Activated naive CD4-positive, alpha-beta T cell treated with anti-CD3 and anti-CD28 coated beads, Interleukin-2, amount 50 U/mL, for 72 hours (primary cell): ENCODE data around the gene TTC16. TPM values are rescaled to one million over a fixed set of nuclear protein-coding genes. Genes with fewer than 3 reads are reported as not detected.
A peak's percentile ranks its signal among the peaks of the same experiment; 100 is the strongest.

Source experiments
- ATAC-seq, 2 donors: fragments of 150-1000 bp; cut with Tn5 transposase; 2 replicates each; pipeline ENCODE4 v1.10.0; 2021; ENCODE audit warnings: mild to moderate bottlenecking in 2 of 2, moderate library complexity in 2 of 2
- DNase-seq, 2 donors: peaks; one replicate each; pipeline ENCODE4 v3.0.0; 2021 to 2022; ENCODE audit warnings: low spot score in 2 of 2
- H3K27ac Mint-ChIP-seq, 2 donors: one replicate each; pipeline ENCODE4 v1.8.0; 2022; ENCODE audit warnings: mild to moderate bottlenecking in 2 of 2, mixed read lengths in 2 of 2
- H3K36me3 Mint-ChIP-seq, 2 donors: one replicate each; pipeline ENCODE4 v1.8.0; 2022; ENCODE audit warnings: mixed read lengths in 2 of 2
- H3K9me3 Mint-ChIP-seq, 2 donors: one replicate each; pipeline ENCODE4 v1.8.0; 2022; ENCODE audit warnings: mixed read lengths in 2 of 2
- total RNA-seq, 2 donors: library from RNA; stranded (reverse); gene quantifications; one replicate each; pipeline ENCODE4 v1.2.3, GENCODE V29; 2022

The TTC16 gene, protein sequence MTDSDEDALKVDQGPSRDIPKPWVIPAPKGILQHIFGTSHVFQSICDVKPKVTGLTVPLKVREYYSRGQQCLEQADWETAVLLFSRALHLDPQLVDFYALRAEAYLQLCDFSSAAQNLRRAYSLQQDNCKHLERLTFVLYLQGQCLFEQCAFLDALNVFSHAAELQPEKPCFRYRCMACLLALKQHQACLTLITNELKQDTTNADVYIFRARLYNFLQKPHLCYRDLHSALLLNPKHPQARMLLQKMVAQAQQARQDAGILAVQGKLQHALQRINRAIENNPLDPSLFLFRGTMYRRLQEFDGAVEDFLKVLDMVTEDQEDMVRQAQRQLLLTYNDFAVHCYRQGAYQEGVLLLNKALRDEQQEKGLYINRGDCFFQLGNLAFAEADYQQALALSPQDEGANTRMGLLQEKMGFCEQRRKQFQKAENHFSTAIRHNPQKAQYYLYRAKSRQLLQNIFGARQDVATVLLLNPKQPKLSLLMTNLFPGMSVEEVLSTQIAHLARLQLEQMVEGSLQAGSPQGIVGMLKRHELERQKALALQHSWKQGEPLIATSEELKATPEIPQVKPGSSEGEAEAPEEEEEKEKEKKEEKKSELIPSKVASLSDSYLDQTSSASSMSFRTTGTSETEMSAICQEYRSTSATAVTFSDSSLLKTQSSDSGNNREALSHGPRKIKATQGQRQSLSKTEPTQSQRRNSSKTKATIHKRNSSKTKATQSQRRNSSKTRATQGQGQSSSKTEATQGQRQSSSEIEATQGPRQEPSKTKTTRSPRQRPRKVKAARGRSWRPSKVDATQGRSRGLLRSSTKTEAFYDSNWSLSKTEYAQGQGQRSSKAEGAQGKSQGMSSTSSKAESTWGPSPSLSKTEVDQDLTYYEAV
- total RNA-seq: under 1 TPM; 0.62 to 0.73 TPM

DNA sequence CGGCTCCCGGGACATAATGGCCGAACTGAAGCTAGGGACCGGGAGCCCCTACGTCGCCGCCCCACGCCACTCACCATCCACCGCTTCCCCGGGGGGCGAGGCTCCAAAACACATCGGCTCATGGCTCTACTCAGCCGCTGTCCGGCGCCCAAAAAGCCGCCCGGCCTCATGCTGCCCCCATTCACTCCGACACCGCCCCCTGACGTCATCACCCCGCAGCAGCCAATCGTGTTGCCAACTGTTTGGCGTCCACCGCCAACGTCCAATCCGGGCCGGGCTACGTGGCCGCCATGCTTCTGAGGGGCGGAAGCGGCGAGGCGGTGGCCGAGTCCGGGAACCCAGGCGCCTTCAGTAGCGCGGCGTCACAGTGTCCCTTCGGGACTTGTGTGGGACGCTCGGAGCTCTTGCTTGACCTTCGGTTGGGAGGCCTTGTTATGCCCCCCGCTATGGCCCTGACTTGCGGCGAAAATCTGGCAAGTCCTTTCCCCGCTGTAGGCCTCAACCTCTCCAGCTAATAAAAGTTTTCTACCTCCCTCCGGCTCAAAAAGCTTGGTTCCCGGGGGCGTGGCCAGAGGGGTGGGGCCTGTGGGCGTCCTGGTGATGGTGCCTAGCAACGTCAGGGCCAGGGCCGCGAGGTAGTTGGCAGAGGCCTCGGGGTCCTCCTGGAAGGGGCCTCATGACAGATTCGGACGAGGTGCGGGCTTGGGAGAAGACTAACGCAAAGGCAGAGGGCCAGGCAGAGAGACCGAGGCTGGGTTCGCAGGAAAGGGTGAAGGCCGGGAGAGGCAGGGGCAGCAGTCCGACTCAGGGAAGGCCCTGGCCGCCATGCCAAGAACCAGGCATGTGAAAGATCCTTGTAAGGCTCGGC, at the start of gene TTC16, which contains the start of gene PTRH1:
Gene TTC16 (plus strand): TSS at position 610 of the 868 bp plus-strand sequence. CDS start 67 bp downstream, at position 677.
Gene PTRH1 (minus strand): TSS at position 194 of the 868 bp plus-strand sequence. CDS start 24 bp downstream, at position 170.
- Mint-ChIP-seq H3K9me3 (no peaks in the 10 kb centered on the region), H3K36me3 (peaks cover 6% of the 10 kb centered on the region in 2 donors), H3K27ac (peak within 1 kb of the TSS; percentile 91 to 95)
- ATAC-seq: peak; percentile 95 to 97
- peak; percentile 96 to 98 for DNase-seq

DNA sequence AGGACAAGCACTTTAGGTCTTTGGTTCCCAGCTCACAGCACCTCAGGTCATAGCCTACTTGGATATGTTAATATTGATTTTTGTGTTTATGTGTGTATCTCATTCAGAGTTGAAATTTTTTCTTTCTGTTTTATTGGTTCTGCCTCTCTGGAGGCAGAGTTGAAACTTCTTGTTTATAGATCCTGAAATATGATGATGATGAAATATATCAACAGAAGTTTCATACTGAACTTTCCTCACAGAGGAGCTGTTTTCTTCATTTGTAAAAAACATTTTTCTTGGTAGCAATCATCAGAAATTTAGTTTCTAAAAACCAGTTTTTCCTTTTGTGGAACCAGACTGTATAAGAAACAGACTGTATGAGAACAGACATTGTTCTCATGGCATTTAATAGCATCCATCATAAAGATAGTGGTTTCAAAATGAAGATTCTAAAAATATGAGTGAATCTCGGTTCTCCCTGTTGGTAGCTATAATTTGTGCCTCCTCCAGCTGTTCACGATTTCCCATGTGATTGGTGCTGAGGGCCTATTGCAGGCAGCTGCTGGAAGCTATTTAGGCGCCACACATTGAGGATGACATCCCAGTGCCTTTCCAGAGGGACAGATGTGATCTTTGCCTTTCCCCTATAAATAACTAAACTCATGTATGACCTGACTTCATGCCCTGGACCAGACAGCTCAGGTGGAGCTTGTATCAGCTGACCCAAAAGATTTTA, 48.6 kb upstream of the TTC16 start:
- ATAC-seq (no peak), DNase-seq (no peak)
- Mint-ChIP-seq H3K27ac (peak overlapping the region in 1 of 2 donors; percentile 87), H3K9me3 (no peaks in the 10 kb centered on the region), H3K36me3 (no peaks in the 10 kb centered on the region)

DNA sequence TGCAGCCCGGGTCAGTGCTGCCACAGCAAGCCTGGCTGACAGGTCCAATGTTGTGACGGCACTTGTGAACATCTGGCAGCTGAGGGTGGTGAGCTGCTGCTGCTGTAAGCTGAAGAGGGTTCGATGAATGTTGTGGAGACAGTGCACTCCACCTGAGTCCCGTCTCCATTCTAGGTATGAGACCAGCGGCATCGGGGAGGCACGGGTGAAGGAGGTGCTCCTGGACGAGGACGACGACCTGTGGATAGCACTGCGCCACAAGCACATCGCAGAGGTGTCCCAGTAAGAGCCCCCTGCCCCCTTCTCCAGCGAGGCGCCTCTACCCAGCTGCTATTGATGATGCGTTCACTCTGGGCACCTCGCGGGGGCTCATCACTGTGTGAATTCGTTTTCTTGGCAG, 48.0 kb upstream of the TTC16 start:
- ATAC-seq (no peak), DNase-seq (no peak)
- H3K27ac Mint-ChIP-seq: peak overlapping the region in 1 of 2 donors; percentile 87
- no peaks in the 10 kb centered on the region for H3K36me3 Mint-ChIP-seq
- H3K9me3 Mint-ChIP-seq: no peaks in the 10 kb centered on the region

DNA sequence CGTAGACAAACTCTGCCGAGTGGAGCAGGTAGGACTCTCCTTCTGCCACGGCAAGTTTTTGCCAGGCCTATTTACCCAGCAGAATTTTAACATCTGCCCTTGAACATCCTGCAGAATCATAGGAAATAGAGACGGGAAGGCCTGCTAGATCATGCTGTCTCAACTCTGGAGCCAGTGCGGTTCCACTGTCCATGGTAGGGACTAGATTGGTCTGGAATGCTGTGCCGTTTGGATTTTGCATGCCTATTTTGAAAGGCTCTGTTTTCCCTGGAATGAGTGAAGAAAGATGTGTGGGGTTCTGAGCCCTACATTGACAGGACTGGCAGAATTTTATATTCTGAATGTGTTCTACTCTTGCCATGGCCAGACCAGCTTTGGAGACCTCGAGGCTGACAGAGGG, 42.6 kb upstream of the TTC16 start:
- no peak overlapping the region for H3K27ac Mint-ChIP-seq

DNA sequence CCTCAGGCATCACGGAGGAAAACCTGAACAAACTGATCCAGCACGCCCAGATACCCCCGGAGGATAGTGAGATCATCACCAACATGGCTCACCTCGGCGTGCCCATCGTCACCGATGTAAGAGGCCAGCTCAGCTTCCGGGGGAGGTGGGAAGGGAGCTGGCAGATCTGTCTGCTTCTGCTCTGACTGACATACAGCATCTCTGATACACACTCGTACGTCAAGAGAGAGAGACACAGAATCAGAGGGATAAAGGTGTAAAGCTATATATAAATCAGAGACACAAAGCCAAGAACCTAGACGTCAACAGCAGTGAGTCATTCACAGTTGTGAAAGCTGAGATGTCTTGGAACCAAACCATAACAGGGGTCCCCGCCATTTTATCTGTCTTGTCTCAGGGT, 39.2 kb upstream of the TTC16 start:
- no peak for ATAC-seq
- H3K9me3 Mint-ChIP-seq: no peaks in the 10 kb centered on the region
- DNase-seq: no peak
- H3K36me3 Mint-ChIP-seq: no peaks in the 10 kb centered on the region
- no peak overlapping the region for H3K27ac Mint-ChIP-seq

More for the DNA sequence above, 42.6 kb upstream of the TTC16 start:
- ATAC-seq (no peak), DNase-seq (no peak)
- H3K36me3 Mint-ChIP-seq: no peaks in the 10 kb centered on the region
- no peaks in the 10 kb centered on the region for H3K9me3 Mint-ChIP-seq

DNA sequence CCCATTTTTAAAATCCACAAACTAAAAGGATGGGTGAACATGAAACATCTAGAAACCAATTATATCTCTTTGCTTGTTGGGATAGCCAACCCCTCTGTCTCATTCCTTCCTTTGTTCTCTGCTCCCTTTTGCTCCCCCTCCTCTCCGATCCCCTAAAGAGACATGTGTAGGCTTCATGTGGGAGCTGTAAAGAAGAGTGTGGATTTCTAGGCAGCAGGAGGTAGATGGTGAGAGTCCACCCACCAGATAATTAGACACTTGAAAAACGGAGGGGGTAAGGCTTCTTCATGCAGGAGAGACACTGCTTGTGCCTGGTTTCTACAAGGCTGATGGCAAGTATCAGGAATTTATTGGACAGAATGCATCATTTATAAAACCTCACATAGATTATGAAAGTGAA, 36.4 kb upstream of the TTC16 start:
- DNase-seq (no peak), ATAC-seq (no peak)
- H3K9me3 Mint-ChIP-seq: no peaks in the 10 kb centered on the region
- H3K27ac Mint-ChIP-seq: no peak overlapping the region
- no peaks in the 10 kb centered on the region for H3K36me3 Mint-ChIP-seq

DNA sequence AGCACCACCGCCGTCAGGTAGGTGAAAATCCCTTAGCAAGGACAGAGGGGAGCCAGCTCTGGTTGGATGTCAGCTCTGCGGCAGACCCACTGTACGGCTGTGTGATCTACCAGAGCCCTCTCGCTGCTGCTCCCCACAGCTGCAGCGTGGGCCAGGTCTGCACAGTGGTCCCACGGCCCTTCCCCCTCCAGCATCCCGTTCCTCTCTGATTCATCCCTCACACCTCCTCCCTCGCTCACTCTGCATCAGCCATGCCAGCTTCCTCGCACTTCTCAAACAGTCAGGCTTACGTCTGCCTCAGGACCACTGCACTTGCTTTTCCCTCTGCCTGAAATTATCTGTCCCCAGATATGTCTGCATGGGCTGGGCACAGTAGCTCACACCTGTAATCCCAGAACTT, 35.7 kb upstream of the TTC16 start:
- Mint-ChIP-seq H3K36me3 (no peaks in the 10 kb centered on the region), H3K27ac (peak overlapping the region in 1 of 2 donors; percentile 50), H3K9me3 (no peaks in the 10 kb centered on the region)
- ATAC-seq (no peak), DNase-seq (no peak)

DNA sequence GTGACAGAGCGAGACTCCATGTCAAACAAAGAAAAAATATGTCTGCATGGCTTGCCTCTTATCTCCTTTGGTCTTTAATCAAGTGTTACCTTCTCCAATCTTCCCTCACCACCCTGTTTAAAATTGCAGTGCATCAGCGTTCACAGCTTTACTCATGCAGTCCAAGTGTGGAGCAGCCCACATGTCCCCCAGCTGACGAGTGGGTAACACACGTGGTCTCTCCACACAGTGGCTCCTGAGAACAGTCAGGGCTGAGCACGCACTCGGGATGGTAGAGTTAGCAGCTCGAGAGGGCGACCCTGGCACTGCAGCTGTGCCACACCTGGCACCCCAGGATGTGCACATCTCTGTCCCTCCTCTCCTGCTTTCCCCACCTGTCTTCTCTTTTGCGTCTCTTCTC, 35.0 kb upstream of the TTC16 start:
- Mint-ChIP-seq H3K27ac (no peak overlapping the region), H3K9me3 (no peaks in the 10 kb centered on the region), H3K36me3 (no peaks in the 10 kb centered on the region)
- DNase-seq (no peak), ATAC-seq (no peak)

DNA sequence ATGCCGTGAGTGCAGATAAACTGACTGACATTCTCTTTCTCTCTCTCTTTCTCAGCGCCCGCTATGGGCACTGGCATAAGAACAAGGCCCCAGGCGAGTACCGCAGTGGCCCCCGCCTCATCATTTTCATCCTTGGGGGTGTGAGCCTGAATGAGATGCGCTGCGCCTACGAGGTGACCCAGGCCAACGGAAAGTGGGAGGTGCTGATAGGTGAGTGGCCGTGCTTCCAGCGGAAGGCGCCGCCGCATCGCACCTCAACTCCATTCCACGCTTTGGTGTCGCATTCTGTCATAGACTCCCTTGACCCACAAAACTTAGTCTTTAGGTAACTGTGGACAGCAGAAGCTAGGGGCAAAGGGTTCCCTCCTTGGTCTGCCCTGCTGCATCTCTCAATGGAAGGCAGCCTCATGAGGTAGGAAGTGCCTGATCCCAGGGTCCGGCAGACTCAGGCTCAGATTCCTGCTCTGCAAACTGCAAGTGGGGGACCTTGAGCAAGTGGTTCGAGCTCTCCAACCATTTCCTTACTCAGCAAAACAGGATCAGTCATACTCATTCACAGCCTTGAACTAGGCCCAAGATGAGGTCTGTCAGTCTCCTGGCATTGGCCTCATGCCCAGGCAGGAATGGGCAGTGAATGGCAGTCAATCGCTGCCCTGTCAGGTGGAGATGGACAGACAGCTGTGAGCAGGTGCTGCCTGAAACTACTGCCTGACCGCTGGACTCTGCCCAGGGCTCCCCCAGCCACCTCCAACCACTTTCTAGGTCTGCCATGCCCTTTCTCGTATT, 33.3 kb upstream of the TTC16 start:
- no peaks in the 10 kb centered on the region for H3K9me3 Mint-ChIP-seq
- ATAC-seq (no peak), DNase-seq (no peak)
- H3K36me3 Mint-ChIP-seq: no peaks in the 10 kb centered on the region
- H3K27ac Mint-ChIP-seq: no peak overlapping the region

DNA sequence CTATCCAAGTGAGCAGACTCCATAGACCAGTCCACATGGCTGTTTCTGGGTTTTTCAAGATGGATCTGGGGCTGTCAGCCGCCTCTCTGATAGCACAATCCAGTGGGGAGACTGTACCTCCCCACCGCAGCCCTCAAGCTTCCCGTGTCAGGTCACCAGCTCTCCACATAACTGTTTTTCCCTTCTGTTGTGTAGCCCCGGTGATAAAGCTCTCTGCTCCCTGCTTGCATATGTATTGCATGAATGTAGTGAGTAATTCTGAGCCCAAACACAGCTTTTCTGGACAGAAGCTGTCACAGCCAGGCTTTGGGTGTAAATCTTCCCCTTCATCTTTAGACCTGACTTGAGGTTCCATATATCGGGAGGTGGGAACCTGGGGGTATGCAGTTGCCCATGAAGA, 32.2 kb upstream of the TTC16 start:
- Mint-ChIP-seq H3K9me3 (no peaks in the 10 kb centered on the region), H3K27ac (peak overlapping the region in 1 of 2 donors; percentile 5), H3K36me3 (no peaks in the 10 kb centered on the region)
- ATAC-seq: no peak
- no peak for DNase-seq

DNA sequence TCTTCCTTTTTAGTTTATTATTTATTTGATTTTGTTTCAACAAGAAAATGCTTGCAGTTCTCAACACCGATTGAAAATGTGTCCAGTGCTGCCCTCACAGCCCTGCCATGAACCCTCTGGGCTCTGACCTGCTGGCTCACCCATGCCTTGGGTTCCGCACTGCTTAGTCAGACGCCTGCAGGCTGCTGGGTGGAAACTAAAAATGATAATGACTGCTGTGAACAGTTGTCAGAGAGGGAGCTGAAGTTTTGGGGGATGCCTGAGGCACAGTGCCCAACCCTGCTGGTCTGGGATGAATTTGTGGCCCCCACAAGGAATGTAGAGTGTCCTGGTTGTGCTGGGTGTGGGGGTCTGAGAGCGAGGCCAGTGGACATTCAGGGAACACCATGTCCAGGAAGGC, 31.3 kb upstream of the TTC16 start:
- ATAC-seq (no peak), DNase-seq (no peak)
- Mint-ChIP-seq H3K9me3 (no peaks in the 10 kb centered on the region), H3K36me3 (no peaks in the 10 kb centered on the region), H3K27ac (no peak overlapping the region)

DNA sequence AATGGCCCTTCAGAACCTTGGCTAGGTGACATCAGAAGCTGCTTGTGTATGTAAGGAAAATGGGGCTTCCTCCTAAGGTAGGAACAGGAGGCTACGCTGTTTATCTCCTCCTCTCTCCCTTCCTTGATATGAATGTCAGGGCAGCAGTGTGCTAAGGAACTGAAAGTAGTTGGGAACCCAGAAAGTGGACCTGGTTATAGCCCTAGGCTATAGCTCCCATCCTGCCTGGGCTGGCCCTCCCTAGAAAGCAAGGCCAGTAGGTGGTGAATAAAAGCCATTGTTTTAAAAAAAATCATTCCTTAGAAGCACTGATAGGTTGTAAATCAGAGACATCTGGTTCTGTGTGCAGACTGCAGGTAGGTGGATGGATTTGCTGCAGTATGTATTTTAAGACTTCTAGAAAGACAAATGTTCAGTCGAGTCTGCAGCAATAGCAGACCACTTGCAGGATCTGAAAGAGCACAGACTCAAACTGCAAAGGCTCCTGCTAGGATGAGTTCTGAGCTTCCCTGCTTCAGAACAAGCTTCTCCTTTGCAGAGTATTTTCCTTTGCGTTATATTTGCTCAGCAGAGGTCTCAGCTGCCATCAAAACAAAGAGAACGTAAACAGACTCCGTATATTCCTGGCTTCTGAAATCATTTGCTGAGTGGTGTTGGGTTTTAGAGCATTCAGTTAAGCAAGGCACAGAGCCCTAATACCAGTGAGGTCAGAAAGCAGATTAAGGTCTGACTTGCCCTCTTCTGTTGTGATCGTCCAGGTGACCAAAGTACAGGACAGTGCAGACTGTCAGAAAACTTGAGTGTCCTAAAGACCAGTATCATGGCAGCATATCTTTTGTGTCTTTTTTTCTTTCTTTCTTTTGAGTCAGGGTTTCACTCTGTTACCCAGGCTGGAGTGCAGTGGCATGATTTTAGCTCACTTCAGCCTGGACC, 29.2 kb upstream of the TTC16 start:
- no peaks in the 10 kb centered on the region for H3K9me3 Mint-ChIP-seq
- no peak for DNase-seq
- H3K27ac Mint-ChIP-seq: peak overlapping the region in 1 of 2 donors; percentile 50
- no peaks in the 10 kb centered on the region for H3K36me3 Mint-ChIP-seq
- no peak for ATAC-seq

DNA sequence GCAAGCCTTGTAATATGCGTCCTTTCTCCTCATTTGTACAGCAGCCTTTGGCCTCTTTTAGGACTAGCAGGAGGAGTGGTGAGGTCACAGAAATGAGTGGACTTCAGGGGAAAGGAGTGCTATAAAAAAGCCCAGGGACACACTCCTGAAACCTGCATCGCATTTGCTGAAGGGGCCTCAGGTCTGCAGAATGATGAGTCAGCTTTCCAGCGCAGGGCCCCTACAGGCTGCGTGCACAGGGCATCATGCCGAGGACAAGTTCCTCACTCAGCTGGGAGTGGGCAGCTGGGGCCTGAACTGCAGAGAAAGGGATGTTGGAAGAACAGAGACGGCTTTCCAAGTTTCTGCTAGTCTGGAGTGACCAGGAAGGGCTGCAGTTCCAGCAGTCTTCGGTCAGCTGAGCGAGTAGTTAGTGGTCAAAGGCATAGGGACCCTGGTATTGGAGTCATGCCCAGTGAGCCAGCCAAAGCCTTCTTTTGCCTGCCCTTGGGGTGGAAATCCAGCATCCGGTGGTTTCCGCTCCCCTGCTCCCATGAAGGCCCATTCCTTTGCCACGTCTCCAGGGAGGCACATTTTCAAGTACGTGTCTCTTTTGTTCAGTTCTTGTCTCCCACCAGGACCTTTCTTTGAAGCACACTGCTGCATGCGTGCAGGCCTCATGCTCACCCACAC, 26.4 kb upstream of the TTC16 start:
- H3K9me3 Mint-ChIP-seq: no peaks in the 10 kb centered on the region
- H3K36me3 Mint-ChIP-seq: no peaks in the 10 kb centered on the region
- H3K27ac Mint-ChIP-seq: no peak overlapping the region
- no peak for DNase-seq
- ATAC-seq: no peak

DNA sequence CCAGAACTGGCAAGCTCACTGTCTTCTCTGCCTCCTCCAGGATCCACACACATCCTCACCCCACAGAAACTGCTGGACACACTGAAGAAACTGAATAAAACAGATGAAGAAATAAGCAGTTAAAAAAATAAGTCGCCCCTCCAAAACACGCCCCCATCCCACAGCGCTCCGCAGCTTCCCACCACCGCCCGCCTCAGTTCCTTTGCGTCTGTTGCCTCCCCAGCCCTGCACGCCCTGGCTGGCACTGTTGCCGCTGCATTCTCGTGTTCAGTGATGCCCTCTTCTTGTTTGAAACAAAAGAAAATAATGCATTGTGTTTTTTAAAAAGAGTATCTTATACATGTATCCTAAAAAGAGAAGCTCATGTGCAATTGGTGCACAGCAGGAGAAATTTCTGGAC, 25.1 kb upstream of the TTC16 start:
- ATAC-seq (no peak), DNase-seq (no peak)
- Mint-ChIP-seq H3K9me3 (no peaks in the 10 kb centered on the region), H3K36me3 (no peaks in the 10 kb centered on the region), H3K27ac (peak overlapping the region in 1 of 2 donors; percentile 26)
